HG02642 (cell line): ENCODE data around the gene DYNLT1.
"Not testable (repeated sequence)": the region's sequence is repeated elsewhere in the genome, so short reads cannot be mapped to it uniquely, and the experiment has no call there.

Experiments
- ATAC-seq: cut with Tn5 transposase; IDR thresholded peaks from one replicate; pipeline ENCODE4 v1.9.1; 2021; ENCODE audit warnings: mild to moderate bottlenecking; ENCODE audit not compliant: unreplicated experiment, poor library complexity

The DYNLT1 gene

DNA sequence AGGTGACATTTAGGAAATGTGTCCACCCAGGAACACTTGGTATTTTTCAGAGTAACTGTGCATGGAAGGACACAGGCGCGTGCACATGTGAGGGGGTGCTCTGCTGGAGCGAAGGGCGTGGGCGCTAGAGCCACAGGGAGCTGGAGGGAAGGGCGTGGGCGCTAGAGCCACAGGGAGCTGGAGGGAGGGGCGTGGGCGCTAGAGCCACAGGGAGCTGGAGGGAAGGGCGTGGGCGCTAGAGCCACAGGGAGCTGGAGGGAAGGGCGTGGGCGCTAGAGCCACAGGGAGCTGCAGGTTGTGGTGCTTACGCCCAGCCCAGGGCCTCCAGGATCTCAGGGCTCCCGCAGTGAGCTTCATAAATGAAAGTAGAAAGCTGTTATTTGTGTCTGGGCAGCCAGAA lies 38.5 kb downstream of the DYNLT1 start:
- not testable (repeated sequence) for ATAC-seq

GRCh38 chr6:158605266-158605878 lies 39.2 kb downstream of the DYNLT1 start:
- no peak for ATAC-seq

- no peak for ATAC-seq
These were observed 40.5 kb downstream of the DYNLT1 start for GRCh38 chr6:158604048-158604406.

DNA sequence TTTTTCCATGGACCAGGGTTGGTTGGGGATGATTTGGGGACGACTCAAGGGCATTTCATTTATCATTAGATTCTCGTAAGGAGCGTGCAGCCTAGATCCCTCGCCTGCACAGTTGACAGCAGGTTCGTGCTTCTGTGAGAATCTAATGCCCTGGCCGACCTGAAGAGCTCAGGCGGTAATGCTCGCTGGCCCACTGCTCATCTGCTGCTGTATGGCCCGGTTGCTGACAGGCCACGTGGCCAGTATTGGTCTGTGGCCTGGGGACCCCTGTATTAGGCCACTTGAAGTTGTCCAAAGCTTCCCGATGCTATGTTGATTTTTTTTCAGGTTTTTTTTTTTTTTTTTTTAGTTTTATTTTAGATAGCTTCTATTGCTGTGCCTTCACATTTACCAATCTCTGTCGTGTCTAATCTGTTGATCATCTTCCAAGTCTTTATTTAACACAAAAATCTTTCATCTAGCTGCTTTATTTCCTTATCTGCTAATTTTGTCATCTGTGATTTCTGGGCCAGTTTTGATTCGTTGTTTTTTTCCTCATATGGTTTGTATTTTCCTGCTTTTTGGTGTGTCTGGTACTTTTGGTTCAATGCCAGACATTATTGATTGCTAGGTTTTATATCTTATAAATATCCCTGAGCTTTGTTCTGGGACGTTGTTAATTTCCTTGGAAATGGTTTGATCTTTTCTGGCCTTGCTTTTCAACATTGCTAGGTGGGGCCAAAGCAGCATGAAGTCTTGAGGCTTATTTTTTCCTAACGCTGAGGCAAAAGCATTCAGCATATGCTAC lies 41.1 kb downstream of the DYNLT1 start:
- ATAC-seq = no peak

DNA sequence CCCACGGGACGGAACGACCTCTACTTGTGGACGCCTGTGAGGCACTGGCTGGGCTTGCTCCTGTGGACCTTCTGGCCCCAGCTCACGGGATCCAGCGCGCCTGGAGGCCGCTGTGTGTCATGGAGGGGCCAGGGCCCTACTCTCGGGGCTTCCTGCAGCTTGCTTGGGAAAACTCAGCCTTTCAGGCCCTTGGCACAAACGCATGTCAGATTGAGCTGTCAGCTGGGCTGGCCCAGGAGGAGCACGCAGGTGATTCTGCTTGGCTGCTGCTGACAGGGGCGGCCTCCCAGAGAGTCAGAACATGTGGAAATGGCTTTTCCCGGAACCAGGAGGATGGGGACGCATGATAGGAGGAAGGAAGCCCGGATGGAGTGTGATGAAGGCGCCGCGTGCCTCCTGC lies 44.9 kb downstream of the DYNLT1 start:
- no peak for ATAC-seq

GRCh38 chr6:158597565-158597964 lies 47.0 kb downstream of the DYNLT1 start:
- no peak for ATAC-seq

GRCh38 chr6:158596861-158597260 lies 47.7 kb downstream of the DYNLT1 start:
- ATAC-seq = no peak

- ATAC-seq = no peak
These were observed 49.3 kb downstream of the DYNLT1 start for GRCh38 chr6:158595223-158595622.

- ATAC-seq = no peak
These were observed 50.9 kb downstream of the DYNLT1 start for GRCh38 chr6:158593670-158594069.

DNA sequence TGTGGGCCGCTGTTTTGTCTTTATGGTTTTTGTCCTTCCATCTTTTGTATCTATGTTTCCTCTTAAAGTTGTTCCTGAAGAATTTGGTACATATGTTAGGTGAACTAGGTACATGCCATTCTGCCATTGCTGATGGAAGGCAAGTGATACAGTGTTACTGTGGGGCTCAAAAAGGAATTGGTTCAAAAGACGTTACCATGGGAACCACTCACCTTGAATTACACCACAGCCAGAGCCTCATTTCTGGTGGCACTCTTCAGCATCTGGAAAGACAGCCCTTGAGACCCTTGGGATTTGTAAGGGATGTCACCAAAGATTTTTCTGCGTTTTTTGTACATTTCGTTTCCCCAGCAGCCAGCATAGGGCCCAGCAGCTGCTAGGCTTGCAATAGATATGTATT lies 52.7 kb downstream of the DYNLT1 start:
- ATAC-seq = no peak

- no peak for ATAC-seq
These were observed 53.3 kb downstream of the DYNLT1 start for GRCh38 chr6:158591134-158591809.

DNA sequence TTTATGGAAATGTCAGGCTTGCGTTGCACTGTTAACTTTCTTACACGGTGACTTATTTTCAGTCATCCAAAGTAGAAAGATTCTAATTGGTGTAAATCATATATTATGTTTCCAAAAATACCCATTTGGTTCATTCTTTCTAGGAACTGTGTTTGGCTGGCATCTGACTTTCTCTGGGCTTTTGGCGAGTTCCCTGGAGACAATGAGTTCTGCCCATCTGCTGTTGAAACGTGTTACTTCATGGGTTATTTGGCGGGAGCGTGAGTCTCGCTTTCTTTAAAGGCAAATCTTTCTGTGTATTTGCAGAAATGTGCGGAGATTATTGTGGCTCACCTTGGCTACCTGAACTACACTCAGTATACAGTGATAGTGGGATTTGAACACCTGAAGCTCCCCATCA lies 55.2 kb downstream of the DYNLT1 start:
- no peak for ATAC-seq

DNA sequence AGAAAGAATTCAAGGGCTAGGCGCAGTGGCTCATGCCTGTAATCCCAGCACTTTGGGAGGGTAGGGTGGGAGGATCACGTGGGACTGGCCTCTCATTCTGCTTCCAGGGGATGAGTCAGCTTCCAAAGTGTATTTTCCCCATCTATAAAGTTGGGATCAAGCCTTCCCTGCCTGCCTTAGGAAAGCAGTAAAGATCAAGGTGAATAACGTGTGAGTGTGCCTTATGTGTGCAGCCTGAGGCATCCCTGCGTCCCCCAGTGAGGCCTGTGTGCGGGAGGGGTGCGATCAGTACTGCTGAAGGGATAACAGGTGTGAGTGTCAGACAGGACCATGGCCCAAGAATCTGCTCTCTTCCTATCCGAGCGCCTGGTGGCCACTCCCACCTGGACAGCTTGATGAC lies 57.9 kb downstream of the DYNLT1 start:
- ATAC-seq = no peak
